T-cell (primary cell): ENCODE data around the gene OR10G7. TPM values are rescaled to one million over a fixed set of nuclear protein-coding genes. Genes with fewer than 3 reads are reported as not detected.

Experiments used
- ATAC-seq, 4 experiments: fragments of 200-7000 bp in 3 of 4; fragments of 150-1000 bp in 1 of 4; cut with Tn5 transposase; replicated peaks in 1 of 4; 1 replicate in 3 of 4; 2 replicates in 1 of 4; pipeline ENCODE4 v1.10.0; 2021; ENCODE audit warnings: moderate library complexity in 3 of 4, mild to moderate bottlenecking in 2 of 4, moderate number of reproducible peaks in 1 of 4
- CTCF ChIA-PET, 2 donors: fragments of 300-600 bp; sonication (Branson Sonifier 250); formaldehyde crosslinking; loops; one replicate each; lab custom pipeline; 2022; ENCODE audit warnings: antibody characterized with exemption in 2 of 2; lab: Charles Lee
- POLR2A ChIA-PET, 2 donors: fragments of 300-600 bp; sonication (Branson Sonifier 250); formaldehyde crosslinking; loops; one replicate each; lab custom pipeline; 2022; ENCODE audit warnings: antibody characterized with exemption in 2 of 2; lab: Charles Lee
- DNase-seq, 35 experiments: peaks; one replicate each; pipeline versions ENCODE4 v3.0.0 to v3.0.0-alpha.2; 2013 to 2023
- H3K27ac ChIP-seq: one replicate; pipeline ENCODE4 v1.5.1; 2013; ENCODE audit warnings: low read length
- H3K27me3 ChIP-seq, 2 experiments: replicated peaks in 1 of 2; 1 replicate in 1 of 2; 2 replicates in 1 of 2; pipeline versions ENCODE4 v1.6.1 to v1.7.0; 2013; ENCODE audit warnings: low read length in 1 of 2, mixed read lengths in 1 of 2; ENCODE audit not compliant: control insufficient read depth in 2 of 2, insufficient read depth in 2 of 2; ENCODE audit errors: extremely low read depth in 1 of 2
- H3K36me3 ChIP-seq, 2 donors: 1 replicate in 1 of 2; 2 replicates in 1 of 2; pipeline versions ENCODE4 v1.6.1 to v1.7.0; 2013; ENCODE audit warnings: low read length in 1 of 2; ENCODE audit not compliant: control insufficient read depth in 2 of 2, insufficient read depth in 1 of 2; ENCODE audit errors: extremely low read depth in 1 of 2
- H3K4me1 ChIP-seq, 2 experiments: 1 replicate in 1 of 2; 2 replicates in 1 of 2; pipeline versions ENCODE4 v1.6.1 to v1.7.0; 2013; ENCODE audit warnings: low read length in 2 of 2, mixed read lengths in 1 of 2; ENCODE audit not compliant: insufficient read depth in 2 of 2, control insufficient read depth in 1 of 2; ENCODE audit errors: extremely low read depth in 1 of 2
- H3K4me3 ChIP-seq, 2 donors: 1 replicate in 1 of 2; 2 replicates in 1 of 2; pipeline versions ENCODE4 v1.5.1 to v1.7.0; 2013; ENCODE audit warnings: mild to moderate bottlenecking in 2 of 2, low read length in 1 of 2, moderate library complexity in 1 of 2; ENCODE audit not compliant: control insufficient read depth in 1 of 2; ENCODE audit errors: extremely low read depth in 1 of 2
- H3K9me3 ChIP-seq: 2 replicates; pipeline ENCODE4 v1.7.0; 2013
- H3K27ac Mint-ChIP-seq, 2 donors: one replicate each; pipeline ENCODE4 v1.8.0; 2020 to 2021; ENCODE audit warnings: mild to moderate bottlenecking in 2 of 2, mixed read lengths in 2 of 2
- H3K27me3 Mint-ChIP-seq, 2 donors: one replicate each; pipeline ENCODE4 v1.8.0; 2021 to 2022; ENCODE audit warnings: mixed read lengths in 2 of 2
- H3K36me3 Mint-ChIP-seq: one replicate; pipeline ENCODE4 v1.8.0; 2021; ENCODE audit warnings: mixed read lengths
- H3K4me1 Mint-ChIP-seq, 3 donors: one replicate each; pipeline ENCODE4 v1.8.0; 2020 to 2022; ENCODE audit warnings: mixed read lengths in 3 of 3, mild to moderate bottlenecking in 1 of 3
- H3K4me3 Mint-ChIP-seq, 3 donors: one replicate each; pipeline ENCODE4 v1.8.0; 2020 to 2022; ENCODE audit warnings: mild to moderate bottlenecking in 3 of 3, mixed read lengths in 3 of 3, moderate library complexity in 3 of 3
- H3K9me3 Mint-ChIP-seq, 3 donors: one replicate each; pipeline ENCODE4 v1.8.0; 2020 to 2022; ENCODE audit warnings: mixed read lengths in 3 of 3
- WGBS: methylation state at CpG from one replicate; pipeline ENCODE4 v1.1.5; 2013; ENCODE audit warnings: missing lambda C conversion rate; ENCODE audit not compliant: insufficient coverage; 5-methylcytosine and 5-hydroxymethylcytosine counted together
- total RNA-seq, 35 experiments: library from RNA in 6 of 35; stranded (reverse) in 6 of 35; fragments of 120-200 nt in 1 of 35; gene quantifications; one replicate each; pipeline versions ENCODE4 v1.2.1 to v1.2.4 and lab custom pipeline; 2013 to 2026

The OR10G7 gene
- total RNA-seq (not detected), total RNA-seq (lab: John Stamatoyannopoulos, UW) (0 to 0.06 (median 0) reads per million in 29 experiments)
- not detected for total RNA-seq (2013)

GRCh38 chr11:124041254-124041653 lies at the start of gene OR10G7:
TSS of gene OR10G7 (minus strand) at chr11:124041325. CDS start at chr11:124039001, 2,324 bp downstream.
- Histone ChIP-seq H3K27ac (no peak within 1 kb of the TSS), H3K9me3 (no peaks in the 10 kb centered on the region), H3K4me3 (no peak within 1 kb of the TSS), H3K4me1 (no peaks in the 10 kb centered on the region), H3K27me3 (no peaks in the 10 kb centered on the region), H3K36me3 (no peaks in the 10 kb centered on the region)
- H3K27ac Mint-ChIP-seq = no peak within 1 kb of the TSS
- H3K27me3 Mint-ChIP-seq = peaks cover 4 to 9% of the 10 kb centered on the region in 2 donors
- H3K4me1 Mint-ChIP-seq = no peaks in the 10 kb centered on the region
- DNase-seq (no peak), ATAC-seq (no peak)
- H3K36me3 Mint-ChIP-seq = no peaks in the 10 kb centered on the region
- H3K9me3 Mint-ChIP-seq = no peaks in the 10 kb centered on the region
- ChIA-PET POLR2A (no interaction called here), CTCF (interaction anchor here in 1 of 2 donors (0.9 kb wide), 1 partner anchor 10 kb away, joined by 3 read pairs; no protein-coding TSS in a partner anchor)
- no peak within 1 kb of the TSS for H3K4me3 Mint-ChIP-seq
- no CpG with 5 or more reads among the region's 1 CpG for WGBS

GRCh38 chr11:124085997-124086846 lies 45.1 kb upstream of the OR10G7 start:
- 81% methylated on average over 5 of the region's 10 CpGs for WGBS
- DNase-seq (no peak), ATAC-seq (no peak)
- peaks cover 14 to 33% of the 10 kb centered on the region in 2 donors for H3K27me3 Mint-ChIP-seq
- no peaks in the 10 kb centered on the region for H3K4me1 Mint-ChIP-seq
- H3K36me3 Mint-ChIP-seq = no peaks in the 10 kb centered on the region
- CTCF ChIA-PET = no interaction called here
- Histone ChIP-seq H3K4me1 (no peaks in the 10 kb centered on the region), H3K27ac (no peak overlapping the region), H3K36me3 (no peaks in the 10 kb centered on the region), H3K9me3 (no peaks in the 10 kb centered on the region), H3K27me3 (peaks cover 0 to 3% of the 10 kb centered on the region in 2 experiments), H3K4me3 (no peak overlapping the region)
- POLR2A ChIA-PET = no interaction called here
- no peak overlapping the region for H3K4me3 Mint-ChIP-seq
- H3K27ac Mint-ChIP-seq = no peak overlapping the region
- H3K9me3 Mint-ChIP-seq = no peaks in the 10 kb centered on the region

- 90% methylated on average over 2 of the region's 3 CpGs for WGBS
- ATAC-seq (no peak), DNase-seq (no peak)
- H3K27ac Mint-ChIP-seq = no peak overlapping the region
- H3K36me3 Mint-ChIP-seq = no peaks in the 10 kb centered on the region
- Histone ChIP-seq H3K27ac (no peak overlapping the region), H3K4me3 (no peak overlapping the region), H3K27me3 (peaks cover 0 to 3% of the 10 kb centered on the region in 2 experiments), H3K36me3 (no peaks in the 10 kb centered on the region), H3K4me1 (no peaks in the 10 kb centered on the region), H3K9me3 (no peaks in the 10 kb centered on the region)
- no peak overlapping the region for H3K4me3 Mint-ChIP-seq
- POLR2A ChIA-PET = no interaction called here
- H3K27me3 Mint-ChIP-seq = peaks cover 16 to 35% of the 10 kb centered on the region in 2 donors
- H3K9me3 Mint-ChIP-seq = no peaks in the 10 kb centered on the region
- no peaks in the 10 kb centered on the region for H3K4me1 Mint-ChIP-seq
- CTCF ChIA-PET = no interaction called here
Observed at GRCh38 chr11:124085583-124085982, 44.5 kb upstream of the OR10G7 start.

GRCh38 chr11:124082371-124082770 lies 41.2 kb upstream of the OR10G7 start:
- DNase-seq (no peak), ATAC-seq (no peak)
- Mint-ChIP-seq H3K27me3 (peaks cover 29 to 48% of the 10 kb centered on the region in 2 donors), H3K9me3 (no peaks in the 10 kb centered on the region), H3K27ac (no peak overlapping the region), H3K4me3 (no peak overlapping the region), H3K4me1 (no peaks in the 10 kb centered on the region), H3K36me3 (no peaks in the 10 kb centered on the region)
- Histone ChIP-seq H3K4me1 (no peaks in the 10 kb centered on the region), H3K36me3 (no peaks in the 10 kb centered on the region), H3K9me3 (no peaks in the 10 kb centered on the region), H3K27me3 (peaks cover 3 to 9% of the 10 kb centered on the region in 2 experiments), H3K4me3 (no peak overlapping the region), H3K27ac (no peak overlapping the region)
- WGBS = 92% methylated on average over 4 of the region's 4 CpGs
- ChIA-PET POLR2A (no interaction called here), CTCF (no interaction called here)

- Mint-ChIP-seq H3K9me3 (no peaks in the 10 kb centered on the region), H3K27ac (no peak overlapping the region), H3K36me3 (no peaks in the 10 kb centered on the region), H3K27me3 (peaks cover 33 to 52% of the 10 kb centered on the region in 2 donors), H3K4me1 (peaks cover 0 to 4% (median 4%) of the 10 kb centered on the region in 3 donors), H3K4me3 (no peak overlapping the region)
- DNase-seq = no peak
- no peak for ATAC-seq
- CTCF ChIA-PET = interaction anchor here in 1 of 2 donors (0.6 kb wide), 1 partner anchor 25 kb away, joined by 3 read pairs; no protein-coding TSS in a partner anchor
- H3K27me3 ChIP-seq = peaks cover 3 to 12% of the 10 kb centered on the region in 2 experiments
- H3K36me3 ChIP-seq = no peaks in the 10 kb centered on the region
- H3K4me1 ChIP-seq = no peaks in the 10 kb centered on the region
- H3K9me3 ChIP-seq = no peaks in the 10 kb centered on the region
- no peak overlapping the region for H3K4me3 ChIP-seq
- H3K27ac ChIP-seq = no peak overlapping the region
- no CpG with 5 or more reads among the region's 3 CpGs for WGBS
- POLR2A ChIA-PET = no interaction called here
Observed at GRCh38 chr11:124081483-124081882, 40.4 kb upstream of the OR10G7 start.

- peaks cover 3 to 22% of the 10 kb centered on the region in 2 experiments for H3K27me3 ChIP-seq
- H3K9me3 ChIP-seq = no peaks in the 10 kb centered on the region
- H3K27ac Mint-ChIP-seq = no peak overlapping the region
- no peaks in the 10 kb centered on the region for H3K36me3 ChIP-seq
- no peaks in the 10 kb centered on the region for H3K9me3 Mint-ChIP-seq
- POLR2A ChIA-PET = no interaction called here
- ATAC-seq (no peak), DNase-seq (no peak)
- H3K27ac ChIP-seq = no peak overlapping the region
- H3K4me3 Mint-ChIP-seq = no peak overlapping the region
- CTCF ChIA-PET = no interaction called here
- peaks cover 0 to 8% (median 8%) of the 10 kb centered on the region in 3 donors for H3K4me1 Mint-ChIP-seq
- WGBS = 59% methylated on average over 4 of the region's 8 CpGs
- H3K4me3 ChIP-seq = no peak overlapping the region
- peaks cover 40 to 45% of the 10 kb centered on the region in 2 donors for H3K27me3 Mint-ChIP-seq
- H3K4me1 ChIP-seq = peaks cover 0 to 10% of the 10 kb centered on the region in 2 experiments
- no peaks in the 10 kb centered on the region for H3K36me3 Mint-ChIP-seq
Observed at GRCh38 chr11:124080327-124081001, 39.3 kb upstream of the OR10G7 start.
